ENCODE data around the gene CC2D1B. TPM values are rescaled to one million over a fixed set of nuclear protein-coding genes. Genes with fewer than 3 reads are reported as not detected.

CC2D1B gene
- total and polyA plus RNA-seq, 2 of the 4 experiments (the other 2 are of a cell fraction) = 16.9 to 17.2 TPM

DNA sequence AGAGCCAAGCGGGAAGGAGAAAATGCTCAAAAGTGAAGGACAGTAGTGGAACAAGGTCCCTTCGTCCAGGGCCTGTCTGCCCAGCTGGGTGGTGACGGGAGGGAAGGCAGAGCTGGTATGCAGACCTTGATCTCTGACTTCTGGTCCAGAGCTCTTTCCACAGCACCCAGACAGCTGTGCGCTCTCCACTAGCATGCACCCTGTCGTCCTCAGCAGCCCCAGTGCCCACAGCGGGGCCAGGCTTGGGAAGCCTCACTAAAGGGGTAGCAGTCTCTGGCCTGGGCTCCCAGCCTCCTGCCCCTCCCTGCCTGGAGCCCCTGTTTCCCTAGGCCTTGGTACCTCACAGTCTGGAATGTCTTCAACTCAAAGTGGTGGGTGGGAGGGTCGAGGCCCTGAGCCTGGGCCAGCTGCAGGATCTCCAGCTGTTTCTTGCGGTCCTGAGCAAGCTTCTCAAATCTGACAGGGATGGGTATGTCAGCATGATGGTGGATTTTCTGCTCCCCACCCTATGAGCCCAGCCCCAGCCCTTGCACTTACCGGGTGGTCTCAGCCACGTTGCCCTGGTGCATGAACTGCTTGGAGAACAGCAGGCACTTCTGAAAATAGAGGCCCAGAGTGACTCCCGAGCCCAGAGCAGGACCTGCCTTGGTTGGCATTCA lies 10.0 kb downstream of the CC2D1B start:
- Histone ChIP-seq H4K5ac (ENCODE audit: low read depth, low read length) (no peak overlapping the region), H3K79me1 (ENCODE audit: low read depth in 1 of 2, low read length in 2 of 2) (peaks cover 5 to 11% of the 10 kb centered on the region in 2 experiments; a peak in 3 of 4 replicates), H4K8ac (ENCODE audit: low read depth in 2 of 2, low read length in 2 of 2) (no peak overlapping the region), H2BK5ac (ENCODE audit: low read depth, low read length, poor library complexity, severe bottlenecking) (no peak overlapping the region), H3K36me3 (ENCODE audit: control insufficient read depth, insufficient read depth, low read length) (peaks cover 85% of the 10 kb centered on the region), H3K9me3 (ENCODE audit: control insufficient read depth, insufficient read depth, low read length) (no peaks in the 10 kb centered on the region), H3K9me1 (ENCODE audit: insufficient read depth, low read length) (0 out of 2 replicates have a peak, but pooled peaks cover 8% of the 10 kb centered on the region), H3K27me3 (ENCODE audit: control insufficient read depth, insufficient read depth, low read length) (no peaks in the 10 kb centered on the region), H3K4me3 (ENCODE audit: insufficient read depth, low read depth, low read length) (no peak overlapping the region), H3K18ac (ENCODE audit: low read depth, low read length) (no peak overlapping the region), H4K91ac (ENCODE audit: insufficient read depth, low read depth, low read length) (no peak overlapping the region), H3K14ac (replicated peaks; ENCODE audit: low read depth, low read length) (no peak overlapping the region), H2BK15ac (ENCODE audit: low read depth, low read length) (no peak overlapping the region), H3K27ac (ENCODE audit: insufficient read depth, low read length) (no peak overlapping the region), H4K20me1 (ENCODE audit: insufficient read depth, low read length) (no peaks in the 10 kb centered on the region; the same call in 1 of the 2 replicates), H2AK9ac (replicated peaks; ENCODE audit: low read depth, low read length, poor library complexity) (no peak overlapping the region), H2BK20ac (ENCODE audit: low read depth, low read length) (no peak overlapping the region), H3K4me1 (ENCODE audit: control insufficient read depth, insufficient read depth, low read length) (no peaks in the 10 kb centered on the region), H2AK5ac (ENCODE audit: low read depth, low read length) (no peak overlapping the region), H2AFZ (replicated peaks; ENCODE audit: low read length, poor library complexity) (no peak overlapping the region), H3K23ac (ENCODE audit: low read depth, low read length) (no peak overlapping the region), H3K4ac (ENCODE audit: low read depth, low read length) (no peak overlapping the region), H3K9ac (ENCODE audit: low read depth, low read length) (no peak overlapping the region), H2BK120ac (ENCODE audit: low read depth, low read length) (no peak overlapping the region), H3K4me2 (ENCODE audit: low read depth, low read length) (no peak overlapping the region), H3K56ac (ENCODE audit: extremely low read depth, insufficient read depth, low read length) (no peak overlapping the region)
- DNase-seq (no peak), ATAC-seq (ENCODE audit: low read depth) (no peak)
- TF ChIP-seq, protein P1, sequence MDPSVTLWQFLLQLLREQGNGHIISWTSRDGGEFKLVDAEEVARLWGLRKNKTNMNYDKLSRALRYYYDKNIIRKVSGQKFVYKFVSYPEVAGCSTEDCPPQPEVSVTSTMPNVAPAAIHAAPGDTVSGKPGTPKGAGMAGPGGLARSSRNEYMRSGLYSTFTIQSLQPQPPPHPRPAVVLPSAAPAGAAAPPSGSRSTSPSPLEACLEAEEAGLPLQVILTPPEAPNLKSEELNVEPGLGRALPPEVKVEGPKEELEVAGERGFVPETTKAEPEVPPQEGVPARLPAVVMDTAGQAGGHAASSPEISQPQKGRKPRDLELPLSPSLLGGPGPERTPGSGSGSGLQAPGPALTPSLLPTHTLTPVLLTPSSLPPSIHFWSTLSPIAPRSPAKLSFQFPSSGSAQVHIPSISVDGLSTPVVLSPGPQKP (IDR thresholded peaks at IDR 0.05; ENCODE audit: borderline replicate concordance, low read depth, low read length) = no peak
- TF ChIP-seq CEBPB (IDR thresholded peaks at IDR 0.05; ENCODE audit: low read depth, low read length) (no peak), SMC3 (IDR thresholded peaks at IDR 0.05; ENCODE audit: low read depth, low read length) (no peak)
- TF ChIP-seq, protein P2, sequence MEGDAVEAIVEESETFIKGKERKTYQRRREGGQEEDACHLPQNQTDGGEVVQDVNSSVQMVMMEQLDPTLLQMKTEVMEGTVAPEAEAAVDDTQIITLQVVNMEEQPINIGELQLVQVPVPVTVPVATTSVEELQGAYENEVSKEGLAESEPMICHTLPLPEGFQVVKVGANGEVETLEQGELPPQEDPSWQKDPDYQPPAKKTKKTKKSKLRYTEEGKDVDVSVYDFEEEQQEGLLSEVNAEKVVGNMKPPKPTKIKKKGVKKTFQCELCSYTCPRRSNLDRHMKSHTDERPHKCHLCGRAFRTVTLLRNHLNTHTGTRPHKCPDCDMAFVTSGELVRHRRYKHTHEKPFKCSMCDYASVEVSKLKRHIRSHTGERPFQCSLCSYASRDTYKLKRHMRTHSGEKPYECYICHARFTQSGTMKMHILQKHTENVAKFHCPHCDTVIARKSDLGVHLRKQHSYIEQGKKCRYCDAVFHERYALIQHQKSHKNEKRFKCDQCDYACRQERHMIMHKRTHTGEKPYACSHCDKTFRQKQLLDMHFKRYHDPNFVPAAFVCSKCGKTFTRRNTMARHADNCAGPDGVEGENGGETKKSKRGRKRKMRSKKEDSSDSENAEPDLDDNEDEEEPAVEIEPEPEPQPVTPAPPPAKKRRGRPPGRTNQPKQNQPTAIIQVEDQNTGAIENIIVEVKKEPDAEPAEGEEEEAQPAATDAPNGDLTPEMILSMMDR (conservative IDR thresholded peaks at IDR 0.05; ENCODE audit: low read depth, low read length) = no peak
- POLR2A ChIA-PET (ENCODE audit: unreplicated experiment) = interaction anchor here (0.5 kb wide), 1 partner anchor 253 kb away, joined by 4 read pairs; no protein-coding TSS in a partner anchor
- intact Hi-C loops (cut with micrococcal nuclease) = no loop called here
- BruUV-seq (replicated peaks) = no TSS peak
- WGBS, 2 experiments (ENCODE audit: extremely low coverage in 2 of 2, insufficient read length in 1 of 2) = 96% methylated on average over 5 of the region's 11 CpGs; no CpG with 5 or more reads in 1 of the 2 experiments
- dilution Hi-C loops (cut with HindIII; ENCODE audit: low sequenced_read_pairs, unreplicated experiment) = no loop called here
- in situ Hi-C loops (cut with MboI; ENCODE audit: low sequenced_read_pairs) = no loop called here
- CTCF ChIA-PET = no interaction called here

Measured in IMR-90 (cell line).